ENCODE data around the gene NDST4. TPM values are rescaled to one million over a fixed set of nuclear protein-coding genes. Genes with fewer than 3 reads are reported as not detected.

NDST4 gene
- total RNA-seq, 2 donors from 2014 or later: not detected

- Mint-ChIP-seq H3K4me3 (no peak overlapping the region), H3K4me1 (ENCODE audit: low read depth in 2 of 2) (no peaks in the 10 kb centered on the region), H3K27ac (no peak overlapping the region), H3K27me3 (no peaks in the 10 kb centered on the region), H3K36me3 (no peaks in the 10 kb centered on the region), H3K9me3 (peaks cover 10% of the 10 kb centered on the region)
- DNase-seq (ENCODE audit: low spot score) (no peak), ATAC-seq (no peak)
Measured at GRCh38 chr4:114780205-114780604, 333.2 kb downstream of the NDST4 start.

Data from natural killer cell treated with Interleukin-12 subunit alpha and Interleukin-12 subunit beta and Interleukin-15 and Interleukin-18, amount 100 ng/mL, for 72 hours (primary cell).